ENCODE measurements around the gene AUH. TPM values are rescaled to one million over a fixed set of nuclear protein-coding genes. Genes with fewer than 3 reads are reported as not detected.
"Not testable (repeated sequence)": the region's sequence is repeated elsewhere in the genome, so short reads cannot be mapped to it uniquely, and the experiment has no call there.

Gene AUH
- 14.5 TPM for polyA plus RNA-seq (2012; ENCODE audit: insufficient read depth, insufficient read length)

- peak within 1 kb of the TSS; percentile 89 for H3K4me3 ChIP-seq (ENCODE audit: low read length)
- peak; percentile 60 for DNase-seq (ENCODE audit: low read depth, low spot score)
These were observed at the start of gene AUH for GRCh38 chr9:91361291-91362050. Gene AUH (minus strand): TSS chr9:91361918. CDS start chr9:91361889, 29 bp downstream.

GRCh38 chr9:91411096-91411771, 49.5 kb upstream of the AUH start:
- no peak for DNase-seq (ENCODE audit: low read depth, low spot score)
- H3K4me3 ChIP-seq (ENCODE audit: low read length): no peak overlapping the region

GRCh38 chr9:91410161-91410560, 48.4 kb upstream of the AUH start:
- no peak for DNase-seq (ENCODE audit: low read depth, low spot score)
- no peak overlapping the region for H3K4me3 ChIP-seq (ENCODE audit: low read length)

GRCh38 chr9:91408475-91408874, 46.8 kb upstream of the AUH start:
- no peak for DNase-seq (ENCODE audit: low read depth, low spot score)
- no peak overlapping the region for H3K4me3 ChIP-seq (ENCODE audit: low read length)

- H3K4me3 ChIP-seq (ENCODE audit: low read length): no peak overlapping the region
- DNase-seq (ENCODE audit: low read depth, low spot score): no peak
These were observed 46.0 kb upstream of the AUH start for GRCh38 chr9:91407580-91408318.

GRCh38 chr9:91405343-91406077, 43.8 kb upstream of the AUH start:
- no peak for DNase-seq (ENCODE audit: low read depth, low spot score)
- H3K4me3 ChIP-seq (ENCODE audit: low read length): no peak overlapping the region

- DNase-seq (ENCODE audit: low read depth, low spot score): no peak
- no peak overlapping the region for H3K4me3 ChIP-seq (ENCODE audit: low read length)
These were observed 42.2 kb upstream of the AUH start for GRCh38 chr9:91403665-91404543.

GRCh38 chr9:91398926-91399325, 37.2 kb upstream of the AUH start:
- no peak overlapping the region for H3K4me3 ChIP-seq (ENCODE audit: low read length)
- DNase-seq (ENCODE audit: low read depth, low spot score): no peak

- no peak overlapping the region for H3K4me3 ChIP-seq (ENCODE audit: low read length)
- DNase-seq (ENCODE audit: low read depth, low spot score): no peak
These were observed 34.1 kb upstream of the AUH start for GRCh38 chr9:91395553-91396471.

- no peak overlapping the region for H3K4me3 ChIP-seq (ENCODE audit: low read length)
- no peak for DNase-seq (ENCODE audit: low read depth, low spot score)
These were observed 33.4 kb upstream of the AUH start for GRCh38 chr9:91395106-91395552.

GRCh38 chr9:91393826-91394225, 32.1 kb upstream of the AUH start:
- no peak overlapping the region for H3K4me3 ChIP-seq (ENCODE audit: low read length)
- DNase-seq (ENCODE audit: low read depth, low spot score): no peak

GRCh38 chr9:91392435-91392834, 30.7 kb upstream of the AUH start:
- H3K4me3 ChIP-seq (ENCODE audit: low read length): no peak overlapping the region
- no peak for DNase-seq (ENCODE audit: low read depth, low spot score)

GRCh38 chr9:91391818-91392217, 30.1 kb upstream of the AUH start:
- DNase-seq (ENCODE audit: low read depth, low spot score): no peak

GRCh38 chr9:91391412-91391811, 29.7 kb upstream of the AUH start:
- H3K4me3 ChIP-seq (ENCODE audit: low read length): no peak overlapping the region
- DNase-seq (ENCODE audit: low read depth, low spot score): no peak

More at GRCh38 chr9:91391818-91392217, 30.1 kb upstream of the AUH start:
- H3K4me3 ChIP-seq (ENCODE audit: low read length): no peak overlapping the region

- not testable (repeated sequence) for H3K4me3 ChIP-seq (ENCODE audit: low read length); DNase-seq (ENCODE audit: low read depth, low spot score)
These were observed 28.0 kb upstream of the AUH start for GRCh38 chr9:91389686-91390085.

- H3K4me3 ChIP-seq (ENCODE audit: low read length): no peak overlapping the region
- no peak for DNase-seq (ENCODE audit: low read depth, low spot score)
These were observed 25.0 kb upstream of the AUH start for GRCh38 chr9:91386765-91387164.

- no peak overlapping the region for H3K4me3 ChIP-seq (ENCODE audit: low read length)
- DNase-seq (ENCODE audit: low read depth, low spot score): no peak
These were observed 23.2 kb upstream of the AUH start for GRCh38 chr9:91384954-91385353.

Measured in Jurkat, Clone E6-1 (cell line).